IPS-18a (cell line): ENCODE data around the gene NRXN2.
"Not testable (repeated sequence)": the region's sequence is repeated elsewhere in the genome, so short reads cannot be mapped to it uniquely, and the experiment has no call there.

Experiments used
- H3K27ac ChIP-seq: one replicate; pipeline ENCODE4 v1.5.1; 2013; ENCODE audit warnings: low read length
- H3K27me3 ChIP-seq: one replicate; pipeline ENCODE4 v1.6.1; 2013; ENCODE audit warnings: mild to moderate bottlenecking, low read length; ENCODE audit not compliant: control insufficient read depth, insufficient read depth
- H3K36me3 ChIP-seq: one replicate; pipeline ENCODE4 v1.6.1; 2013; ENCODE audit warnings: low read depth, low read length; ENCODE audit not compliant: control insufficient read depth
- H3K4me1 ChIP-seq: one replicate; pipeline ENCODE4 v1.6.1; 2013; ENCODE audit warnings: low read depth, low read length; ENCODE audit not compliant: control insufficient read depth
- H3K4me3 ChIP-seq: one replicate; pipeline ENCODE4 v1.5.1; 2013; ENCODE audit warnings: low read length
- H3K9ac ChIP-seq: one replicate; pipeline ENCODE4 v1.6.1; 2013; ENCODE audit warnings: mild to moderate bottlenecking, low read length, moderate library complexity
- H3K9me3 ChIP-seq: one replicate; pipeline ENCODE4 v1.6.1; 2013; ENCODE audit warnings: low read depth, low read length; ENCODE audit not compliant: control insufficient read depth

The NRXN2 gene

DNA sequence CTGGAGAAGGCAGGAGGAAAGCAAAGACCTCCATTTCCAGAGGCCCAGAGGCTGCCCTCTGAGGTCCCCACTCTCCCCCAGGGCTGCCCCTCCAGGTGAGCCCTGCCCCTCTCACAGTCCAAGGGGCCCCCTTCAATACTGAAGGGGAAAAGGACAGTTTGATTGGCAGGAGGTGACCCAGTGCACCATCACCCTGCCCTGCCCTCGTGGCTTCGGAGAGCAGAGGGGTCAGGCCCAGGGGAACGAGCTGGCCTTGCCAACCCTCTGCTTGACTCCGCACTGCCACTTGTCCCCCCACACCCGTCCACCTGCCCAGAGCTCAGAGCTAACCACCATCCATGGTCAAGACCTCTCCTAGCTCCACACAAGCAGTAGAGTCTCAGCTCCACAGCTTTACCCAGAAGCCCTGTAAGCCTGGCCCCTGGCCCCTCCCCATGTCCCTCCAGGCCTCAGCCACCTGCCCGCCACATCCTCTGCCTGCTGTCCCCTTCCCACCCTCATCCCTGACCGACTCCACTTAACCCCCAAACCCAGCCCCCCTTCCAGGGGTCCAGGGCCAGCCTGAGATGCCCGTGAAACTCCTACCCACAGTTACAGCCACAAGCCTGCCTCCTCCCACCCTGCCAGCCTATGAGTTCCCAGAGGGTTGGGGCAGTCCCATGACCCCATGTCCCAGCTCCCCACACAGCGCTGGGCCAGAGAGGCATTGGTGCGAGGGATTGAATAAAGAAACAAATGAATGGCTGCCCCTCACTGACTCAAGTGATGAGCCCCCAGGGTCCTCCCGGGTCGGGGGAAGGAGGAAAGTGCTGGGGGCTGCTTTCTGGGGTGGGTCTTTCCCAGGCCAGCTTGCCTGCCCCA lies 121.2 kb downstream of the NRXN2 start:
- no peaks in the 10 kb centered on the region for H3K36me3 ChIP-seq
- no peak overlapping the region for H3K4me3 ChIP-seq
- H3K27me3 ChIP-seq: no peaks in the 10 kb centered on the region
- no peaks in the 10 kb centered on the region for H3K4me1 ChIP-seq
- H3K9ac ChIP-seq: no peak overlapping the region
- H3K9me3 ChIP-seq: no peaks in the 10 kb centered on the region
- no peak overlapping the region for H3K27ac ChIP-seq

GRCh38 chr11:64600281-64600992 lies 122.6 kb downstream of the NRXN2 start:
- H3K27ac ChIP-seq: no peak overlapping the region

DNA sequence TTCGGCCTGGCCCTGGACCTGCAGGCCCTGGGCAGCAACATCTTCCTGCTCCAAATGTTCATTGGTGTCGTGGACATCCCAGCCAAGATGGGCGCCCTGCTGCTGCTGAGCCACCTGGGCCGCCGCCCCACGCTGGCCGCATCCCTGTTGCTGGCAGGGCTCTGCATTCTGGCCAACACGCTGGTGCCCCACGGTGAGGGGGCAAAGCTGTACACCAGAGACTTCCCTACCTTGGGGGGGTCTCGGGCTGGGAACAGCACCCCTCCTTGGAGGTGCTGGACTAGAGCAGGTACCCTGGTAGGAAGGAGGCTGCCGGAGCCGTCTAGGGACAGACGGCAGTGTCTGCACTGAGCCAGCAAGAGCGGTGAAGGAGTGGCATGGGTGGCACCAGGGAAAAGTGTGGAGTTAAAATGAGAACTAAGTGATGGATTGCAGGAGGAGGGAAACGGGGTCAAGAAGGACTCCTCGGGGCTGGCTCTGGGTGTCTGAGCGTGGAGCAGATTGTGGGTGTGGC lies 123.2 kb downstream of the NRXN2 start:
- H3K36me3 ChIP-seq: no peaks in the 10 kb centered on the region
- no peaks in the 10 kb centered on the region for H3K4me1 ChIP-seq
- H3K27ac ChIP-seq: no peak overlapping the region
- no peak overlapping the region for H3K9ac ChIP-seq
- no peaks in the 10 kb centered on the region for H3K27me3 ChIP-seq
- H3K4me3 ChIP-seq: no peak overlapping the region
- no peaks in the 10 kb centered on the region for H3K9me3 ChIP-seq

More at GRCh38 chr11:64600281-64600992, 122.6 kb downstream of the NRXN2 start:
- Histone ChIP-seq H3K4me3 (no peak overlapping the region), H3K4me1 (no peaks in the 10 kb centered on the region), H3K27me3 (no peaks in the 10 kb centered on the region), H3K9ac (no peak overlapping the region), H3K36me3 (no peaks in the 10 kb centered on the region), H3K9me3 (no peaks in the 10 kb centered on the region)

GRCh38 chr11:64598797-64599697 lies 124.0 kb downstream of the NRXN2 start:
- H3K4me3 ChIP-seq: no peak overlapping the region
- H3K27ac ChIP-seq: no peak overlapping the region
- no peaks in the 10 kb centered on the region for H3K4me1 ChIP-seq
- no peaks in the 10 kb centered on the region for H3K27me3 ChIP-seq
- H3K9me3 ChIP-seq: no peaks in the 10 kb centered on the region
- no peaks in the 10 kb centered on the region for H3K36me3 ChIP-seq
- no peak overlapping the region for H3K9ac ChIP-seq

- H3K36me3 ChIP-seq: no peaks in the 10 kb centered on the region
- H3K9me3 ChIP-seq: no peaks in the 10 kb centered on the region
- H3K9ac ChIP-seq: no peak overlapping the region
- H3K4me3 ChIP-seq: no peak overlapping the region
- H3K27me3 ChIP-seq: no peaks in the 10 kb centered on the region
- H3K27ac ChIP-seq: no peak overlapping the region
- H3K4me1 ChIP-seq: no peaks in the 10 kb centered on the region
These were observed 124.7 kb downstream of the NRXN2 start for GRCh38 chr11:64598106-64598796.

- Histone ChIP-seq H3K4me1 (no peaks in the 10 kb centered on the region), H3K36me3 (no peaks in the 10 kb centered on the region), H3K9me3 (no peaks in the 10 kb centered on the region)
These were observed 125.3 kb downstream of the NRXN2 start for GRCh38 chr11:64597671-64598101.

GRCh38 chr11:64595922-64596321 lies 127.1 kb downstream of the NRXN2 start:
- H3K9me3 ChIP-seq, H3K36me3 ChIP-seq, H3K27ac ChIP-seq, H3K4me1 ChIP-seq, H3K27me3 ChIP-seq, H3K9ac ChIP-seq, H3K4me3 ChIP-seq: not testable (repeated sequence)

More at GRCh38 chr11:64597671-64598101, 125.3 kb downstream of the NRXN2 start:
- H3K4me3 ChIP-seq: no peak overlapping the region
- H3K9ac ChIP-seq: no peak overlapping the region
- no peak overlapping the region for H3K27ac ChIP-seq
- no peaks in the 10 kb centered on the region for H3K27me3 ChIP-seq

DNA sequence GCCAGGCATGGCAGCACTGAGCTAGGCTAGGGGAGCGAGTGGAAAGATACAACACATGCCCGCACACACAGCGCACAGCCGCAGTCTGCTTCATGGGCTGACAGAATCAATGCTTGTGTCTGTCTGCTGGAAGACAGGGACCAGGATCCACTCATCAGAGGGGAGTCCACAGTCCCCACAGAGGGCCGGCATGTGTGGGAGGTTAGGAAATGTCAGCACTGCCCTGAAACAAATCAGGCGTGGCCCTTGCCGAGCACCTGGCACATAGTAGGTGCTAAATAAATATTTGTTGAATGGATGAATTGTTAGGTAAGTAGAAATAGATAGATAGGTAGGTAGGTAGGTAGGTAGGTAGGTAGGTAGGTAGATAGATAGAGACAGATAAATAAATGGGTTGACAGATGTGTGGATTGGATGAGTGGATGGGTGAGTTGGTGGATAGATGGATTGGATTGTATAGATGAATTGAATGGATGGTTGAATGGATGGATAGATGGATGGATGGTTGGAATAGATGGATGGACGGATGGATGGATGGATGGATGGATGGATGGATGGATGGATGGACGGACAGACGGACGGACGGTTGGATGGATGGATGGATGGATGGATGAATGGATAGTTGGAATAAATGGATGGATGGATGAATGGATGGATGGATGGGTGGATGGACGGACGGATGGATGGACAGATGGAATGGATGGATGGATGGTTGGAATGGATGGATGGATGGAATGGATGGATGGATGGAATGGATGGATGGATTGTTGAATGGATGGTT lies 128.6 kb downstream of the NRXN2 start:
- no peaks in the 10 kb centered on the region for H3K36me3 ChIP-seq
- no peaks in the 10 kb centered on the region for H3K27me3 ChIP-seq
- no peaks in the 10 kb centered on the region for H3K4me1 ChIP-seq
- no peak overlapping the region for H3K9ac ChIP-seq
- no peaks in the 10 kb centered on the region for H3K9me3 ChIP-seq
- no peak overlapping the region for H3K27ac ChIP-seq
- H3K4me3 ChIP-seq: no peak overlapping the region

GRCh38 chr11:64593156-64594105 lies 129.6 kb downstream of the NRXN2 start:
- Histone ChIP-seq H3K36me3 (no peaks in the 10 kb centered on the region), H3K9me3 (peaks cover 4% of the 10 kb centered on the region), H3K4me3 (no peak overlapping the region), H3K4me1 (no peaks in the 10 kb centered on the region), H3K9ac (no peak overlapping the region), H3K27me3 (no peaks in the 10 kb centered on the region), H3K27ac (no peak overlapping the region)
